Fibroblast of skin of right quadriceps (primary cell): ENCODE data around the gene ESRP2.

Source experiments
- DNase-seq: peaks from one replicate; pipeline ENCODE4 v3.0.0-alpha.2; 2013

Gene ESRP2

GRCh38 chr16:68214726-68215125 is 21.2 kb downstream of the ESRP2 start:
- DNase-seq = no peak

GRCh38 chr16:68206245-68206644 is 29.7 kb downstream of the ESRP2 start:
- DNase-seq = no peak

GRCh38 chr16:68202091-68202519 is 33.8 kb downstream of the ESRP2 start:
- no peak for DNase-seq

GRCh38 chr16:68200088-68200783 is 35.7 kb downstream of the ESRP2 start:
- DNase-seq = peak; percentile 40

GRCh38 chr16:68197250-68197649 is 38.7 kb downstream of the ESRP2 start:
- DNase-seq = peak; percentile 7

GRCh38 chr16:68194251-68194650 is 41.7 kb downstream of the ESRP2 start:
- DNase-seq = no peak

- peak; percentile 18 for DNase-seq
Measured at GRCh38 chr16:68190736-68191510, 45.0 kb downstream of the ESRP2 start.

GRCh38 chr16:68190081-68190480 is 45.8 kb downstream of the ESRP2 start:
- DNase-seq = no peak

- no peak for DNase-seq
Measured at GRCh38 chr16:68188170-68188569, 47.8 kb downstream of the ESRP2 start.

GRCh38 chr16:68187505-68187904 is 48.4 kb downstream of the ESRP2 start:
- DNase-seq = no peak

GRCh38 chr16:68186877-68187276 is 49.0 kb downstream of the ESRP2 start:
- no peak for DNase-seq

GRCh38 chr16:68183046-68183445 is 52.9 kb downstream of the ESRP2 start:
- no peak for DNase-seq

- no peak for DNase-seq
Measured at GRCh38 chr16:68179855-68180254, 56.1 kb downstream of the ESRP2 start.

GRCh38 chr16:68179196-68179795 is 56.6 kb downstream of the ESRP2 start:
- no peak for DNase-seq
